IPS-18a (cell line): ENCODE results near the gene SRRM4.

Experiments
- H3K27ac ChIP-seq: one replicate; pipeline ENCODE4 v1.5.1; 2013; ENCODE audit warnings: low read length
- H3K27me3 ChIP-seq: one replicate; pipeline ENCODE4 v1.6.1; 2013; ENCODE audit warnings: mild to moderate bottlenecking, low read length; ENCODE audit not compliant: control insufficient read depth, insufficient read depth
- H3K36me3 ChIP-seq: one replicate; pipeline ENCODE4 v1.6.1; 2013; ENCODE audit warnings: low read depth, low read length; ENCODE audit not compliant: control insufficient read depth
- H3K4me1 ChIP-seq: one replicate; pipeline ENCODE4 v1.6.1; 2013; ENCODE audit warnings: low read depth, low read length; ENCODE audit not compliant: control insufficient read depth
- H3K4me3 ChIP-seq: one replicate; pipeline ENCODE4 v1.5.1; 2013; ENCODE audit warnings: low read length
- H3K9ac ChIP-seq: one replicate; pipeline ENCODE4 v1.6.1; 2013; ENCODE audit warnings: mild to moderate bottlenecking, low read length, moderate library complexity
- H3K9me3 ChIP-seq: one replicate; pipeline ENCODE4 v1.6.1; 2013; ENCODE audit warnings: low read depth, low read length; ENCODE audit not compliant: control insufficient read depth

Gene SRRM4

GRCh38 chr12:119156401-119157044, 175.2 kb downstream of the SRRM4 start:
- no peak overlapping the region for H3K9ac ChIP-seq
- no peak overlapping the region for H3K27ac ChIP-seq

GRCh38 chr12:119157528-119157927, 176.2 kb downstream of the SRRM4 start:
- Histone ChIP-seq H3K9me3 (no peaks in the 10 kb centered on the region), H3K9ac (no peak overlapping the region), H3K27ac (no peak overlapping the region), H3K4me1 (no peaks in the 10 kb centered on the region), H3K27me3 (no peaks in the 10 kb centered on the region), H3K4me3 (no peak overlapping the region), H3K36me3 (no peaks in the 10 kb centered on the region)

More at GRCh38 chr12:119156401-119157044, 175.2 kb downstream of the SRRM4 start:
- Histone ChIP-seq H3K4me3 (no peak overlapping the region), H3K4me1 (no peaks in the 10 kb centered on the region), H3K36me3 (no peaks in the 10 kb centered on the region), H3K9me3 (no peaks in the 10 kb centered on the region), H3K27me3 (no peaks in the 10 kb centered on the region)

- no peak overlapping the region for H3K27ac ChIP-seq
- H3K9ac ChIP-seq = no peak overlapping the region
- H3K36me3 ChIP-seq = no peaks in the 10 kb centered on the region
- H3K4me1 ChIP-seq = no peaks in the 10 kb centered on the region
- no peaks in the 10 kb centered on the region for H3K9me3 ChIP-seq
- no peak overlapping the region for H3K4me3 ChIP-seq
- H3K27me3 ChIP-seq = no peaks in the 10 kb centered on the region
Observed at GRCh38 chr12:119157978-119158377, 176.6 kb downstream of the SRRM4 start.

GRCh38 chr12:119158402-119158801, 177.1 kb downstream of the SRRM4 start:
- Histone ChIP-seq H3K36me3 (no peaks in the 10 kb centered on the region), H3K9me3 (no peaks in the 10 kb centered on the region), H3K4me1 (no peaks in the 10 kb centered on the region), H3K27me3 (no peaks in the 10 kb centered on the region), H3K27ac (no peak overlapping the region), H3K4me3 (no peak overlapping the region), H3K9ac (no peak overlapping the region)

- H3K27ac ChIP-seq = no peak overlapping the region
- H3K9ac ChIP-seq = no peak overlapping the region
Observed at GRCh38 chr12:119159844-119160243, 178.5 kb downstream of the SRRM4 start.

GRCh38 chr12:119167902-119168301, 186.6 kb downstream of the SRRM4 start:
- H3K4me3 ChIP-seq = no peak overlapping the region
- H3K36me3 ChIP-seq = no peaks in the 10 kb centered on the region
- no peaks in the 10 kb centered on the region for H3K9me3 ChIP-seq
- H3K27me3 ChIP-seq = no peaks in the 10 kb centered on the region
- H3K9ac ChIP-seq = no peak overlapping the region
- no peak overlapping the region for H3K27ac ChIP-seq
- peaks cover 5% of the 10 kb centered on the region for H3K4me1 ChIP-seq

More at GRCh38 chr12:119159844-119160243, 178.5 kb downstream of the SRRM4 start:
- H3K9me3 ChIP-seq = no peaks in the 10 kb centered on the region
- H3K36me3 ChIP-seq = no peaks in the 10 kb centered on the region
- H3K4me1 ChIP-seq = no peaks in the 10 kb centered on the region
- no peaks in the 10 kb centered on the region for H3K27me3 ChIP-seq
- H3K4me3 ChIP-seq = no peak overlapping the region

- H3K9ac ChIP-seq = no peak overlapping the region
Observed at GRCh38 chr12:119168721-119169120, 187.4 kb downstream of the SRRM4 start.

GRCh38 chr12:119169150-119169549, 187.8 kb downstream of the SRRM4 start:
- no peak overlapping the region for H3K27ac ChIP-seq
- no peaks in the 10 kb centered on the region for H3K36me3 ChIP-seq
- no peaks in the 10 kb centered on the region for H3K27me3 ChIP-seq
- H3K9ac ChIP-seq = no peak overlapping the region
- H3K9me3 ChIP-seq = no peaks in the 10 kb centered on the region
- H3K4me1 ChIP-seq = peaks cover 5% of the 10 kb centered on the region
- H3K4me3 ChIP-seq = no peak overlapping the region

More at GRCh38 chr12:119168721-119169120, 187.4 kb downstream of the SRRM4 start:
- H3K9me3 ChIP-seq = no peaks in the 10 kb centered on the region
- H3K4me1 ChIP-seq = peaks cover 5% of the 10 kb centered on the region
- H3K27ac ChIP-seq = no peak overlapping the region
- no peaks in the 10 kb centered on the region for H3K36me3 ChIP-seq
- H3K4me3 ChIP-seq = no peak overlapping the region
- no peaks in the 10 kb centered on the region for H3K27me3 ChIP-seq

GRCh38 chr12:119171291-119171690, 189.9 kb downstream of the SRRM4 start:
- Histone ChIP-seq H3K9ac (no peak overlapping the region), H3K9me3 (no peaks in the 10 kb centered on the region), H3K4me1 (peaks cover 9% of the 10 kb centered on the region), H3K27me3 (no peaks in the 10 kb centered on the region), H3K36me3 (no peaks in the 10 kb centered on the region), H3K27ac (no peak overlapping the region), H3K4me3 (no peak overlapping the region)

- no peaks in the 10 kb centered on the region for H3K36me3 ChIP-seq
- H3K27ac ChIP-seq = no peak overlapping the region
- no peaks in the 10 kb centered on the region for H3K9me3 ChIP-seq
- no peak overlapping the region for H3K9ac ChIP-seq
- no peaks in the 10 kb centered on the region for H3K27me3 ChIP-seq
- no peak overlapping the region for H3K4me3 ChIP-seq
- peaks cover 9% of the 10 kb centered on the region for H3K4me1 ChIP-seq
Observed at GRCh38 chr12:119171691-119172425, 190.5 kb downstream of the SRRM4 start.

- Histone ChIP-seq H3K9ac (no peak overlapping the region), H3K27ac (no peak overlapping the region), H3K4me3 (no peak overlapping the region), H3K36me3 (no peaks in the 10 kb centered on the region), H3K9me3 (no peaks in the 10 kb centered on the region), H3K27me3 (no peaks in the 10 kb centered on the region), H3K4me1 (peaks cover 30% of the 10 kb centered on the region)
Observed at GRCh38 chr12:119175081-119175480, 193.7 kb downstream of the SRRM4 start.
